H9 (cell line): ENCODE results near the gene GAREM1. TPM values are rescaled to one million over a fixed set of nuclear protein-coding genes. Genes with fewer than 3 reads are reported as not detected.

ENCODE experiments used
- DNase-seq: peaks from one replicate; pipeline ENCODE4 v3.0.0-alpha.2; 2017
- H2AFZ ChIP-seq: one replicate; pipeline ENCODE4 v1.6.1; 2013; ENCODE audit warnings: mild to moderate bottlenecking, low read length, control low read depth, moderate library complexity
- H2AK5ac ChIP-seq: 2 replicates; pipeline ENCODE4 v1.6.1; 2013; ENCODE audit warnings: low read length, control low read depth, mixed read lengths; ENCODE audit not compliant: insufficient read length
- H2BK120ac ChIP-seq: one replicate; pipeline ENCODE4 v1.6.1; 2013; ENCODE audit warnings: low read depth, mild to moderate bottlenecking, low read length, control low read depth, inconsistent platforms; ENCODE audit not compliant: poor library complexity, severe bottlenecking
- H2BK12ac ChIP-seq: 2 replicates; pipeline ENCODE4 v1.6.1; 2013; ENCODE audit warnings: low read length, control low read depth, mixed read lengths, low read depth; ENCODE audit not compliant: insufficient read length
- H2BK15ac ChIP-seq: 2 replicates; pipeline ENCODE4 v1.6.1; 2013; ENCODE audit warnings: low read depth, low read length, control low read depth
- H2BK20ac ChIP-seq: one replicate; pipeline ENCODE4 v1.6.1; 2013; ENCODE audit warnings: low read depth, mild to moderate bottlenecking, low read length, control low read depth, inconsistent platforms; ENCODE audit not compliant: poor library complexity, severe bottlenecking
- H2BK5ac ChIP-seq: 2 replicates; pipeline ENCODE4 v1.6.1; 2013; ENCODE audit warnings: low read length, control low read depth, mixed read lengths; ENCODE audit not compliant: insufficient read length
- H3K14ac ChIP-seq: 2 replicates; pipeline ENCODE4 v1.6.1; 2013; ENCODE audit warnings: low read length, control low read depth; ENCODE audit not compliant: insufficient read depth
- H3K18ac ChIP-seq: 2 replicates; pipeline ENCODE4 v1.6.1; 2013; ENCODE audit warnings: low read depth, mild to moderate bottlenecking, mixed read lengths, low read length, control low read depth; ENCODE audit not compliant: insufficient read length
- H3K23ac ChIP-seq: 2 replicates; pipeline ENCODE4 v1.6.1; 2013; ENCODE audit warnings: low read length, control low read depth, mixed read lengths, low read depth; ENCODE audit not compliant: insufficient read length
- H3K23me2 ChIP-seq: 2 replicates; pipeline ENCODE4 v1.6.1; 2013; ENCODE audit warnings: low read depth, mild to moderate bottlenecking, mixed read lengths, low read length, control low read depth; ENCODE audit not compliant: insufficient read length, poor library complexity, severe bottlenecking
- H3K27ac ChIP-seq: 2 replicates; pipeline ENCODE4 v1.5.1; 2013; ENCODE audit warnings: low read length, control low read depth, mixed read lengths, low read depth; ENCODE audit not compliant: insufficient read length
- H3K27me3 ChIP-seq: 2 replicates; pipeline ENCODE4 v1.6.1; 2013; ENCODE audit warnings: low read length, control low read depth, inconsistent platforms; ENCODE audit not compliant: insufficient read depth
- H3K4ac ChIP-seq: 2 replicates; pipeline ENCODE4 v1.6.1; 2013; ENCODE audit warnings: low read depth, mild to moderate bottlenecking, control low read depth, inconsistent platforms, low read length, moderate library complexity
- H3K4me1 ChIP-seq: 2 replicates; pipeline ENCODE4 v1.6.1; 2013; ENCODE audit warnings: low read length, control low read depth, inconsistent platforms; ENCODE audit not compliant: insufficient read depth
- H3K4me2 ChIP-seq: 2 replicates; pipeline ENCODE4 v1.6.1; 2013; ENCODE audit warnings: low read length, control low read depth, mixed read lengths; ENCODE audit not compliant: insufficient read length, insufficient read depth
- H3K56ac ChIP-seq: 2 replicates; pipeline ENCODE4 v1.6.1; 2013; ENCODE audit warnings: low read depth, mild to moderate bottlenecking, mixed read lengths, low read length, control low read depth; ENCODE audit not compliant: insufficient read length
- H3K79me1 ChIP-seq: 2 replicates; pipeline ENCODE4 v1.6.1; 2013; ENCODE audit warnings: low read depth, mild to moderate bottlenecking, moderate library complexity, low read length, control low read depth, inconsistent platforms; ENCODE audit not compliant: insufficient read depth, poor library complexity, severe bottlenecking
- H3K79me2 ChIP-seq: 2 replicates; pipeline ENCODE4 v1.6.1; 2013; ENCODE audit warnings: low read length, control low read depth, inconsistent platforms; ENCODE audit not compliant: insufficient read depth
- H3K9ac ChIP-seq: 2 replicates; pipeline ENCODE4 v1.6.1; 2013; ENCODE audit warnings: low read length, control low read depth, mixed read lengths; ENCODE audit not compliant: insufficient read length; ENCODE audit errors: extremely low read depth
- H3K9me3 ChIP-seq: one replicate; pipeline ENCODE4 v1.6.1; 2013; ENCODE audit warnings: low read depth, low read length, inconsistent platforms; ENCODE audit not compliant: control insufficient read depth
- H3T11ph ChIP-seq: one replicate; pipeline ENCODE4 v1.6.1; 2013; ENCODE audit warnings: mild to moderate bottlenecking, low read length, control low read depth, inconsistent platforms
- H4K20me1 ChIP-seq: one replicate; pipeline ENCODE4 v1.6.1; 2013; ENCODE audit not compliant: control insufficient read depth, insufficient read length, insufficient read depth
- H4K5ac ChIP-seq: 2 replicates; pipeline ENCODE4 v1.6.1; 2013; ENCODE audit warnings: low read depth, mild to moderate bottlenecking, mixed read lengths, low read length, control low read depth; ENCODE audit not compliant: insufficient read length
- H4K8ac ChIP-seq: replicated peaks from 2 replicates; pipeline ENCODE4 v1.6.1; 2013; ENCODE audit warnings: low read length, control low read depth, mixed read lengths, low read depth; ENCODE audit not compliant: insufficient read length
- H4K91ac ChIP-seq: 2 replicates; pipeline ENCODE4 v1.6.1; 2013; ENCODE audit warnings: low read depth, mild to moderate bottlenecking, moderate library complexity, mixed read lengths, low read length, control low read depth; ENCODE audit not compliant: insufficient read length
- H3K27ac Mint-ChIP-seq, 3 experiments: 2 replicates in 2 of 3; 3 replicates in 1 of 3; pipeline ENCODE4 v1.8.0; 2020 to 2021; ENCODE audit warnings: mixed read lengths in 3 of 3, mild to moderate bottlenecking in 1 of 3, moderate library complexity in 1 of 3
- H3K27me3 Mint-ChIP-seq: 2 replicates; pipeline ENCODE4 v1.8.0; 2021; ENCODE audit warnings: low read depth, mild to moderate bottlenecking, moderate library complexity, mixed read lengths
- H3K36me3 Mint-ChIP-seq, 3 experiments: 2 replicates in 2 of 3; 3 replicates in 1 of 3; pipeline ENCODE4 v1.8.0; 2020 to 2021; ENCODE audit warnings: low read depth in 3 of 3, mixed read lengths in 3 of 3; ENCODE audit not compliant: insufficient read depth in 1 of 3
- H3K4me1 Mint-ChIP-seq, 2 experiments: 2 replicates each; pipeline ENCODE4 v1.8.0; 2020; ENCODE audit warnings: mixed read lengths in 2 of 2
- H3K4me3 Mint-ChIP-seq, 2 experiments: 2 replicates in 1 of 2; 3 replicates in 1 of 2; pipeline ENCODE4 v1.8.0; 2020 to 2021; ENCODE audit warnings: mild to moderate bottlenecking in 2 of 2, mixed read lengths in 2 of 2, moderate library complexity in 1 of 2
- H3K9me3 Mint-ChIP-seq, 2 experiments: 2 replicates in 1 of 2; 3 replicates in 1 of 2; pipeline ENCODE4 v1.8.0; 2020; ENCODE audit warnings: mild to moderate bottlenecking in 2 of 2, mixed read lengths in 2 of 2, moderate library complexity in 1 of 2
- WGBS: extraction: QIAGEN DNeasy Blood & Tissue Kit; methylation state at CpG from one replicate; pipeline ENCODE4 v1.1.7; 2013; ENCODE audit warnings: missing lambda C conversion rate, low lambda C conversion rate, mixed read lengths; ENCODE audit not compliant: insufficient read length; ENCODE audit errors: extremely low coverage; 5-methylcytosine and 5-hydroxymethylcytosine counted together
- total RNA-seq: library from RNA; stranded (reverse); gene quantifications from 2 replicates; pipeline ENCODE4 v1.2.1, GENCODE V29; 2021
- TF ChIP-seq, protein P1 (sequence below): fragments of 200-600 bp; sonication (generic); conservative IDR thresholded peaks from 3 replicates; pipeline ENCODE4 v1.8.0; 2021; ENCODE audit warnings: antibody characterized with exemption, mild to moderate bottlenecking

The GAREM1 gene
- total RNA-seq, 1 experiment from 2014 or later = 4.4 TPM

DNA sequence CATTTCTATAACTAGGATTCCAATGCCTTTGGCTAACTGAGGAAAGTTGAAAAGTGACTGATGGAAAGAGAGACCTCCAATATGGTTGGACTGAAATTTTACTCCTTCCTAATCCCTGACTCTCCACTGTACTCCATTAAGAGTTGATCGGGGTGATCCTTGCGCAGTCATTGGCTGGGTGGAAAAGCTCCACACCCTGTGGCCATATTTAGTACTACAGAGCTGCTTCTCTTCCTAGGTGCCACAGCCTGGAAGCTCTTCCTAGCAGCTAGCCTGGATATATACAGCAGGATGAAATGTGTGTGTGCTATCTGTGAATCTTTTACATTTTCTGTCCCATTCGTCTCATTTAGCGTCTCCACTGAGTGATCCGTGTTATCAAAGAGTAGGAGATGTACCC is 209.7 kb downstream of the GAREM1 start:
- Histone ChIP-seq H3K27me3 (no peaks in the 10 kb centered on the region), H3K18ac (no peak overlapping the region), H3K27ac (no peak overlapping the region), H3K9ac (no peak overlapping the region), H3K79me2 (no peaks in the 10 kb centered on the region), H2AFZ (no peak overlapping the region), H3K23ac (no peak overlapping the region), H4K8ac (no peak overlapping the region), H3K14ac (no peak overlapping the region), H4K20me1 (no peaks in the 10 kb centered on the region), H2AK5ac (no peak overlapping the region), H3K4me1 (no peaks in the 10 kb centered on the region), H2BK20ac (no peak overlapping the region), H2BK120ac (no peak overlapping the region), H3K79me1 (no peaks in the 10 kb centered on the region), H3K4me2 (no peak overlapping the region), H2BK15ac (no peak overlapping the region), H4K5ac (no peak overlapping the region), H3K4ac (no peak overlapping the region), H3K9me3 (no peaks in the 10 kb centered on the region), H2BK5ac (no peak overlapping the region), H3K56ac (no peak overlapping the region), H2BK12ac (no peak overlapping the region), H3T11ph (no peak overlapping the region), H4K91ac (no peak overlapping the region), H3K23me2 (no peaks in the 10 kb centered on the region)
- no peaks in the 10 kb centered on the region for H3K4me1 Mint-ChIP-seq
- no peak overlapping the region for H3K4me3 Mint-ChIP-seq
- TF ChIP-seq, protein P1, sequence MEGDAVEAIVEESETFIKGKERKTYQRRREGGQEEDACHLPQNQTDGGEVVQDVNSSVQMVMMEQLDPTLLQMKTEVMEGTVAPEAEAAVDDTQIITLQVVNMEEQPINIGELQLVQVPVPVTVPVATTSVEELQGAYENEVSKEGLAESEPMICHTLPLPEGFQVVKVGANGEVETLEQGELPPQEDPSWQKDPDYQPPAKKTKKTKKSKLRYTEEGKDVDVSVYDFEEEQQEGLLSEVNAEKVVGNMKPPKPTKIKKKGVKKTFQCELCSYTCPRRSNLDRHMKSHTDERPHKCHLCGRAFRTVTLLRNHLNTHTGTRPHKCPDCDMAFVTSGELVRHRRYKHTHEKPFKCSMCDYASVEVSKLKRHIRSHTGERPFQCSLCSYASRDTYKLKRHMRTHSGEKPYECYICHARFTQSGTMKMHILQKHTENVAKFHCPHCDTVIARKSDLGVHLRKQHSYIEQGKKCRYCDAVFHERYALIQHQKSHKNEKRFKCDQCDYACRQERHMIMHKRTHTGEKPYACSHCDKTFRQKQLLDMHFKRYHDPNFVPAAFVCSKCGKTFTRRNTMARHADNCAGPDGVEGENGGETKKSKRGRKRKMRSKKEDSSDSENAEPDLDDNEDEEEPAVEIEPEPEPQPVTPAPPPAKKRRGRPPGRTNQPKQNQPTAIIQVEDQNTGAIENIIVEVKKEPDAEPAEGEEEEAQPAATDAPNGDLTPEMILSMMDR = peak; percentile 42
- no peak overlapping the region for H3K27ac Mint-ChIP-seq
- no peaks in the 10 kb centered on the region; a peak in 1 of 7 replicates for H3K36me3 Mint-ChIP-seq
- H3K9me3 Mint-ChIP-seq = no peaks in the 10 kb centered on the region
- no peaks in the 10 kb centered on the region for H3K27me3 Mint-ChIP-seq
- WGBS = no CpG with 5 or more reads among the region's 5 CpGs
- no peak for DNase-seq
